ENCODE measurements around the gene CTDSPL. TPM values are rescaled to one million over a fixed set of nuclear protein-coding genes. Genes with fewer than 3 reads are reported as not detected.

Gene CTDSPL
- total RNA-seq, 1 donor from 2014 or later, result 72.7 TPM

DNA sequence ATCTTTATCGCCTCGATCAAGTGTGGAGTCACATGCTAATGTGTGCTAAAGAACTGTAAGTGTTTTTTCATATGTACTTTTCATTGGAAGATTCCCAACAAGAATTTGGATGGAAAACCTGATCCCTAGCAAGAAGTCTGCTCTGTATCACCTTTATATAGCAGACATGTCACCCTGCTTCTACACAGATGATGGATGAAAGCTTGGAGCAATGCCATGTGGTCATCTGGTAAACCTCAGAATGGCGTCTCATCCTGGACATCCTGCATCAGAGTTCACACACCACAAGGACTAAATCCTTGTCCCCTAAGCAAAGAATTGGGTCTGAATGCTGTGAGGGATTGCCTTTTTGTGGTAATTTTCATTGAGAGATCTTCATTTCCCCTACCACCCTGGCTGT lies 42.1 kb upstream of the CTDSPL start:
- DNase-seq (ENCODE audit: extremely low spot score, unreplicated experiment), result no peak
- TF ChIP-seq CTCF (conservative IDR thresholded peaks at IDR 0.05), result no peak
- no peak overlapping the region for H3K27ac Mint-ChIP-seq
- no peak overlapping the region for H3K4me3 Mint-ChIP-seq
- H3K27me3 Mint-ChIP-seq, result no peaks in the 10 kb centered on the region
- H3K4me1 Mint-ChIP-seq (ENCODE audit: unreplicated experiment), result peaks cover 7% of the 10 kb centered on the region
- peaks cover 45% of the 10 kb centered on the region for H3K36me3 Mint-ChIP-seq
- H3K9me3 Mint-ChIP-seq, result no peaks in the 10 kb centered on the region

GRCh38 chr3:37820286-37820685 lies 41.4 kb upstream of the CTDSPL start:
- no peak for DNase-seq (ENCODE audit: extremely low spot score, unreplicated experiment)
- peaks cover 43% of the 10 kb centered on the region for H3K36me3 Mint-ChIP-seq
- H3K27ac Mint-ChIP-seq, result no peak overlapping the region
- H3K4me1 Mint-ChIP-seq (ENCODE audit: unreplicated experiment), result peaks cover 5% of the 10 kb centered on the region
- no peaks in the 10 kb centered on the region for H3K9me3 Mint-ChIP-seq
- no peak for TF ChIP-seq CTCF (conservative IDR thresholded peaks at IDR 0.05)
- H3K4me3 Mint-ChIP-seq, result no peak overlapping the region
- no peaks in the 10 kb centered on the region for H3K27me3 Mint-ChIP-seq

GRCh38 chr3:37823189-37823588 lies 38.5 kb upstream of the CTDSPL start:
- DNase-seq (ENCODE audit: extremely low spot score, unreplicated experiment), result no peak
- Mint-ChIP-seq H3K4me3 (no peak overlapping the region), H3K4me1 (ENCODE audit: unreplicated experiment) (peaks cover 10% of the 10 kb centered on the region), H3K27ac (no peak overlapping the region), H3K27me3 (no peaks in the 10 kb centered on the region), H3K9me3 (no peaks in the 10 kb centered on the region), H3K36me3 (peaks cover 33% of the 10 kb centered on the region)
- no peak for TF ChIP-seq CTCF (conservative IDR thresholded peaks at IDR 0.05)

DNA sequence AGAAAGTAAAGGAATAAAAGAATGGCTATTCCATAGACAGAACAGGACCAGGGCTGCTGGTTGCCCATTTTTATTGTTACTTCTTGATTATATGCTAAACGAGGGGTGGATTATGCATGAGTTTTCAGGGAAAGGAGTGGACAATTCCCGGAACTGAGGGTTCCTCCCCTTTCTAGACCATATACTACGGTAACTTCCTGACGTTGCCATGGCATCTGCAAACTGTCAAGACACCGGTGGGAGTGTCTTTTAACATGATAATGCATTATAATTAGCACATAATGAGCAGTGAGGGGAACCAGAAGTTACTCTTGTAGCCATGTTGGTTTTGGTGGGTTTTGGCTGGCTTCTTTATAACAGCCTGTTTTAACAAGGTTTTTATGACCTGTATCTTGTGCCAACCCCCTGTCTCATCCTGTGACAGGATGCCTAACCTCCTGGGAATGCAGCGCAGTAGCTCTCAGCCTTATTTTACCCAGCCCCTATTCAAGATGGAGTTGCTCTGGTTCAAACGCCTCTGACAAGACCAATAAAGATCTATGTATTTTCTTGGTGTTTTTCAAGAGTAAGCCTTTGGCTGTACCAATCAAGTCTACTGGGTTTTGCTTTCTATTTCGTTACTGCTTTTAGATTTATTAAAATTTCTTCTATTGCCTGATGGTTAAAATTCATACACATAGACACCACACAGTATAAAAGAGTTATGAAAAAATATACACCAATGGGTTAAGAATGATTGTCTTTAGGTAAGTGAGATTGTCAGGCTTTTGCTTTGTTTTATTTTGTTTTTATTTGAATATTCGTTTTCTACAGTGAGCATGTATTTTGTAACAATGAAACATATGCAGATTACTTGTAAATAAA lies 37.4 kb upstream of the CTDSPL start:
- Mint-ChIP-seq H3K36me3 (peaks cover 37% of the 10 kb centered on the region), H3K4me1 (ENCODE audit: unreplicated experiment) (peaks cover 10% of the 10 kb centered on the region), H3K27ac (no peak overlapping the region), H3K4me3 (no peak overlapping the region), H3K27me3 (no peaks in the 10 kb centered on the region), H3K9me3 (no peaks in the 10 kb centered on the region)
- DNase-seq (ENCODE audit: extremely low spot score, unreplicated experiment), result no peak
- TF ChIP-seq CTCF (conservative IDR thresholded peaks at IDR 0.05), result no peak

DNA sequence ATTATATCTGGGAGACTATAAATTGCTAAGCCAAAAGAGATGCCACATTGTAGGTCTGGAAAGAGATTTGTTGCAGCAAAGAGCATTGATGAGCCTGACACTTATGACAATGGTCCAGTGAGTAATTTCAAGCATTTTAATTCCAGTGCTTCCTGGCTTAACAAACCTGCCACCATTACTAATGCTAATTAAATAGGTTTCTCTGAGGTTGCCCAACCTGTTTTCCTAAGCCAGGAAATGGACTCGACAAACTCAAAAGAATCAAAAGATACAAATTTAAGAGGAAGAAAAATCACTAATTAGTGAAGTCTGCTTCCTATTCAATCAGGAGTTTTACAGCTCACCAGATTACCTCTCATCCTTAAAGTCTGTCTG lies 36.7 kb upstream of the CTDSPL start:
- no peak for TF ChIP-seq CTCF (conservative IDR thresholded peaks at IDR 0.05)
- no peak overlapping the region for H3K4me3 Mint-ChIP-seq
- peaks cover 32% of the 10 kb centered on the region for H3K36me3 Mint-ChIP-seq
- H3K27me3 Mint-ChIP-seq, result no peaks in the 10 kb centered on the region
- DNase-seq (ENCODE audit: extremely low spot score, unreplicated experiment), result no peak
- H3K4me1 Mint-ChIP-seq (ENCODE audit: unreplicated experiment), result peaks cover 10% of the 10 kb centered on the region
- H3K9me3 Mint-ChIP-seq, result no peaks in the 10 kb centered on the region
- H3K27ac Mint-ChIP-seq, result no peak overlapping the region

Measured in type B pancreatic cell (in vitro differentiated cells).